ENCODE results near the gene ZBED4.
"Not testable (repeated sequence)": the region's sequence is repeated elsewhere in the genome, so short reads cannot be mapped to it uniquely, and the experiment has no call there.

Gene ZBED4, protein sequence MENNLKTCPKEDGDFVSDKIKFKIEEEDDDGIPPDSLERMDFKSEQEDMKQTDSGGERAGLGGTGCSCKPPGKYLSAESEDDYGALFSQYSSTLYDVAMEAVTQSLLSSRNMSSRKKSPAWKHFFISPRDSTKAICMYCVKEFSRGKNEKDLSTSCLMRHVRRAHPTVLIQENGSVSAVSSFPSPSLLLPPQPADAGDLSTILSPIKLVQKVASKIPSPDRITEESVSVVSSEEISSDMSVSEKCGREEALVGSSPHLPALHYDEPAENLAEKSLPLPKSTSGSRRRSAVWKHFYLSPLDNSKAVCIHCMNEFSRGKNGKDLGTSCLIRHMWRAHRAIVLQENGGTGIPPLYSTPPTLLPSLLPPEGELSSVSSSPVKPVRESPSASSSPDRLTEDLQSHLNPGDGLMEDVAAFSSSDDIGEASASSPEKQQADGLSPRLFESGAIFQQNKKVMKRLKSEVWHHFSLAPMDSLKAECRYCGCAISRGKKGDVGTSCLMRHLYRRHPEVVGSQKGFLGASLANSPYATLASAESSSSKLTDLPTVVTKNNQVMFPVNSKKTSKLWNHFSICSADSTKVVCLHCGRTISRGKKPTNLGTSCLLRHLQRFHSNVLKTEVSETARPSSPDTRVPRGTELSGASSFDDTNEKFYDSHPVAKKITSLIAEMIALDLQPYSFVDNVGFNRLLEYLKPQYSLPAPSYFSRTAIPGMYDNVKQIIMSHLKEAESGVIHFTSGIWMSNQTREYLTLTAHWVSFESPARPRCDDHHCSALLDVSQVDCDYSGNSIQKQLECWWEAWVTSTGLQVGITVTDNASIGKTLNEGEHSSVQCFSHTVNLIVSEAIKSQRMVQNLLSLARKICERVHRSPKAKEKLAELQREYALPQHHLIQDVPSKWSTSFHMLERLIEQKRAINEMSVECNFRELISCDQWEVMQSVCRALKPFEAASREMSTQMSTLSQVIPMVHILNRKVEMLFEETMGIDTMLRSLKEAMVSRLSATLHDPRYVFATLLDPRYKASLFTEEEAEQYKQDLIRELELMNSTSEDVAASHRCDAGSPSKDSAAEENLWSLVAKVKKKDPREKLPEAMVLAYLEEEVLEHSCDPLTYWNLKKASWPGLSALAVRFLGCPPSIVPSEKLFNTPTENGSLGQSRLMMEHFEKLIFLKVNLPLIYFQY

DNA sequence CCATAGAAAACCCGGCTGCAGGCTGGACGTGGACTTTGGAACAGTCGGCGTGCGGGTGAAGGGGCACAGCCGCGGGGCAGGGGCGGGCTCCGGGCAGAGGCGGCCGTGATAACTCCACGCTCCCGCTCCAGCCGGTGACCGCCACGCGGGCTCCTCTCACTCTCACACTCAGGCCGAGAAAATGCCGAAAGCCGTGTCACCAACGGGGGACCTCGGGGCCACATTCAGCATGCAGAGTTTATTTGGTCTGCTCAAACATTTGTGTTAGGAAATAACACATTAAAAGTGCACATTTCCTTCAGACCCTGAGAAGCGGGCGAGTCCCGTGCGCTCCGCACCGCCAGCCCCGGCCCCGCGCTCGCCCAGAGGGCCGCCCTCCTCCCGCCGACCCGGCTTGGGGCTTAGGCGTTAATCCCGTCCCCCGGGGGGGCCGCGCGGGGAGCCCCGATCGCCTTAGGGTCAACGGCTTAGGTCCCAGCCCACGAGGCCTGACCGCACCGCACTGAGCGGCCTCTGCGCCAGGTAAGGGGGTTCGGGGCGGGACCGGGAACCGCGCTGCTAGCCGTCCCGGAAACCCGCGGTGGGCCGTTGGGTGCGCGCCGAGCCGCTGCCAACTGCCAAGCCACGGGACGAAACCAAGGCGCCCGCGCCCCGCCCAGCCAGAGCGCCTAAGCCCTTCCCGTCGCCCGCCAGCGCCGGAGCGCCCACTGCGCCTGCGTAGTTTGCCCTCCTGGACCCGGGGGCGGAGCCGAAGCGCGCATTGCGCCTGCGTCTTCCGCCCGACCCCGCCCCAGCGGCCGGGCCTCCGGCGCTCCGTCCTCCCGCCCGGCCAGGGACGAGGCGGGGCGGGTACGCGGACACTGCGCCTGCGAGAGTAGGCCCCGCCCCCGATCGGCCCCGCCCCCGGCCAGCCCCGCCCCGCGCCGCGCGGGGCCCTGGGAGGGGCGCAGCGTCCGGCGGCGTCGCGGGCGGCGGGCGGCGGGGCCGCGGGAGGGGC, at the start of gene ZBED4:
TSS of gene ZBED4 (plus strand) at position 947 of the 997 bp plus-strand sequence. CDS start 29,819 bp downstream, outside the sequence.
- DNase-seq (ENCODE audit: low read depth in 2 of 2): peak; percentile 91 to 99

DNA sequence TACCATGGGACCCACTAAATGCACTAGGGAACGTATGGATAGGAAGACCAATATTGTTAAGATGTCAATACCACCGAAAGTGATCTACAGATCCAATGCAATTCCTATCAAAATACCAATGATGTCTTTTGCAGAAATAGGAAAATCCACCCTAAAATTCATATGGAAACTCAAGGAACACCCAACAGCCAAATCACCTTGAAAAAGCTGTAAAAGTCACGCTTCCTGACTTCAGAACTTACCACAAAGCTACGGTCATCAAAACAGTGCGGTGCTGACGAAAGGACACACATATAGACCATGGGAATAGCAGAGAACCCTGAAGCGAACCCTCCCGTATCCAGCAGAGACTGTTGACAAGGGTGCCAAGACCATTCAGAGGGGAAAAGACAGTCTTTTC, 46.5 kb upstream of the ZBED4 start:
- DNase-seq (ENCODE audit: low read depth in 2 of 2): no peak

GRCh38 chr22:49807780-49808708, 45.6 kb upstream of the ZBED4 start:
- no peak for DNase-seq (ENCODE audit: low read depth in 2 of 2)

DNA sequence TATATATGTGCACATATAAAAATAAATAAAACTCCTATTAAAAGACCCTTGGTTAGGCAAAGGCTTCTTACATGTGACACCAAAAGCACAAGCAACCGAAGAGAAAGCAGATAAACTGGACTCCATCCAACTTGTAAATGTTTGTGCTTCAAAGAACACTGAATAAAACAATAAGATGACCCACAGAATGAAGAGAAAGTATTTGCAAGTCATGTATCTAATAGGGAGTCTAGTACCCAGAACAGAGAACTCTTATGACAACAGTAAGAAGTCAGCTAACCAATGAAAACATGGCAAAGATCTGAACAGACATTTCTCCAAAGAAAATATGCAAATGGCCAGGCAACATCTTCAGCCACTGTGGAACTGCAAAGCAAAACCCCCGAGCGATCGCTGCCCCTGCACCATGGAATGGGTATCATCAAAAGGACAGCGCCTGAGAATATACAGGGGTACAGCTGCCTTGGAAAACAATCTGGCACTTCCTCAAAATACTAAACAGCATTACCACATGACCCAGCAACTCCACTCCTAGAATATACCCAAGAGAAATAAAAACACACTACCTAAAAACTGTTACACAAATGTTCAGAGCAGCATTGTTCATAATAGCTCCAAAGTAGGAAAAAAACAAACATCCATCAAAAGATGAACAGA, 43.2 kb upstream of the ZBED4 start:
- no peak for DNase-seq (ENCODE audit: low read depth in 2 of 2)

- no peak for DNase-seq (ENCODE audit: low read depth in 2 of 2)
Measured at GRCh38 chr22:49811020-49811791, 42.4 kb upstream of the ZBED4 start.

DNA sequence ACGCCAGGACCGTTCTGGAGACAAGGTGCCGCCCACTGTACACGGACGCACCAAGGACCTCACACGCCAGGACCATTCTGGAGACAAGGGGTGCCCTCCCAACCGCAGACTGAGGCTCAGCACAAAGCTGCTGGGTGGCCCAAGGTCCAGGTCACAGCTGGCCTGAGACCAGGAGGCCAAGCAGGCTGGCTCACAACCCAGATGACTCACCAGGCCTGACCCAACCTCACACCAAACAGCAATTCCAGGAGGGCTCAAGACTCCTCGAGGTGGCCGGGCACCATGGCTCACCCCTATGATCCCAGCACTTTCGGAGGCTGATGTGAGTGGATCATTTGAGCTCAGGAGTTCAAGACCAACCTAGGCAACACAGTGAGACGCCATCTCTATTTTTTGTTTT, 40.8 kb upstream of the ZBED4 start:
- DNase-seq (ENCODE audit: low read depth in 2 of 2): no peak

DNA sequence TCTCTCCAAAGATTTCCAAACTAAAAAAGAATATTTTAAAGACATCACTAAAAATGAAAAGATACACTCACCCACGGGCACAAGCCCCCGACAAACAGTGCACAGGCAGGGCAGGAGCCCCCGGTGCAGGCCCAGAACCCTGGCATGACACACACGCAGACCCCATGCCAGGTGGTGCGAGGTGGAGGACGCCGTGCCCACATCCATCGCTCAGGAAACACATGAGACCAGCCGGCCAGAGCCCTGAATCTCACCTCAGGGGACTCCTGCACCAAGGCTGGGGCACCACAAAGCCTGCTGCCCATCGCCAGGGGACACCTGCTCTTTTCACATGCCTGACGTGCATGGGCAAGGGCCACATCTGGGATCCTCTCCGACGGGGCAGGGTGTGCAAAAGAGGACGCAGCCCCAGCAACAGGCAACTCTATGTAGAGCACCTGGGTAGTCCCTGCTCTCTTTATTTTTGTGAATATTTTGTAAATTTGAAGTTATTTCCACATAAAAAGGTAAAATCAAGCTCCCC, 39.4 kb upstream of the ZBED4 start:
- no peak for DNase-seq (ENCODE audit: low read depth in 2 of 2)

GRCh38 chr22:49814856-49815255, 38.8 kb upstream of the ZBED4 start:
- no peak for DNase-seq (ENCODE audit: low read depth in 2 of 2)

DNA sequence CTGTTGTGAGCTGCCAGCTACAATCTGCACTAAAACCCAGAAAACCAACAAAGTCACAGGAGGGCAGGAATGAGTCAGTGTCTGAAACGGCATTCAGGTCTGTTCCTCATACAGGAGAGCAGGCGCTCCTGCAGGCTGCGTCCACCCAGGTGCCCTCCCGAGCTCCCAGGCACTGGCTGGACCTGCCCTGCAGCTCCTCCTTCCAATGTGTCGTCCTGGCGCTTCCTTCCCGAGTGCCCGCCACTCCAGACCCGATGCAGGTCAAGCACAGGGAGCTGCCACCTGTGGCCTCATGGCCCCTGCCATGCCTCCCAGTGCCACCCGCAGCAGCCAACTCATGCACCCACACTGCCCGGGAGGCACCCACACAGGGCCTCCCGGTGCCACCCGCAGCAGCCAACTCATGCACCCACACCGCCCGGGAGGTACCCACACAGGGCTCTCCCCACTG, 38.0 kb upstream of the ZBED4 start:
- no peak for DNase-seq (ENCODE audit: low read depth in 2 of 2)

DNA sequence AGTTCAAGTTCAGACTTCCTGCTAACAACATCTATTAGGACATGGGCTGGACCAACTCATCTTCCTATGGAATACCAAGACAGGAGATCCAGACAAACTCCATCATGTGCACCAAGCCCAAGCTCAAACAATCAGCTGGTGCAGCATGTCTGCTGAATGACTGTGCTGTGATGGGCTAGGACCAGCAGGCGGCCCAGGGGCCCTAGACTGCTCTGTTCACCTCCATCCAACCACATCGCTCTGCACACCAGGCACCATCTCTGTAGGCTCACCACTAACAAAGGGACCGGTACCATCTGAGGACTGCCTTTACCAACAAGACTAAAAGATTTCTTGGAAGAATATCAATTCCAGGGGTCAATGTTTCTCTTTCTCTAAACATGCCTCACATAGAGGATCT, 36.3 kb upstream of the ZBED4 start:
- DNase-seq (ENCODE audit: low read depth in 2 of 2): no peak

DNA sequence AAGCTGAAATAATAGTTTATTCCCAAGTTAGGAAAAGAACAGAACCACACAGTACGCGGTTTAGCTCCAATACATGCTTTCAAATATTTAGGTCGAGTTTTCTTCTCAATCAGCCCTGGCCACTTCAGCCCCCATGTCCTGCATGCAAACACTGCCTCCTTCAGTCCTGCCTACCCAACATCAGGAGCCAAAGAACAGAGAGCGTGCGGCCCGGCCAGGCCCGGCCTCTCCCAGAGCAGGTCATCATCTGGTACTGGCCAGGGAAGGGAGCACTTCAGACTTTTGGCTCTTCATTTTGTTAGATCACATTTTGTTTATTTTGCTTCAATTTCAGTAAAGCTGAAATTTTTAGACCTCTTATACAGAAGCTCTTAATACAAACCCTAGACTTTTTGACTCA, 32.7 kb upstream of the ZBED4 start:
- no peak for DNase-seq (ENCODE audit: low read depth in 2 of 2)

DNA sequence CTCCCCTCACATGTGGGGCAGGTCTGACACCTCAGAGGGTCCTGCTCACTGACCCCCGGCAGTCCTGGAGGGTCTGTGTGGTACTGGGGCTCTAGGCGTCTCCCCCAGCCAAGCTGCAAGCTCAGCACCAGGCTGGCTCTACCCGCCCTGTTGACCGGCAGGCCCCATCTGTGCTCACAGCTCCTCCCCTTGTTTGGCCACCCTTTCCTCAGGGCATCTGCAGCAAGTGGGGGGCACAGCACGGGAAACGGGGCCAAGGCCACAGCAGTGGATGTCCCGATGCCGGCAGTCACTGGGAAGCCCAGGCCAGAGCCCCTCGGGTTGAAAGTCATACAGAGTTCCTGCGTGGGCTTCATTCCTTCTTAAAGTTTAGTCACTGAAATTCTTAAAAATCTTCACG, 31.9 kb upstream of the ZBED4 start:
- DNase-seq (ENCODE audit: low read depth in 2 of 2): not testable (repeated sequence)

GRCh38 chr22:49823289-49824045, 30.2 kb upstream of the ZBED4 start:
- no peak for DNase-seq (ENCODE audit: low read depth in 2 of 2)

DNA sequence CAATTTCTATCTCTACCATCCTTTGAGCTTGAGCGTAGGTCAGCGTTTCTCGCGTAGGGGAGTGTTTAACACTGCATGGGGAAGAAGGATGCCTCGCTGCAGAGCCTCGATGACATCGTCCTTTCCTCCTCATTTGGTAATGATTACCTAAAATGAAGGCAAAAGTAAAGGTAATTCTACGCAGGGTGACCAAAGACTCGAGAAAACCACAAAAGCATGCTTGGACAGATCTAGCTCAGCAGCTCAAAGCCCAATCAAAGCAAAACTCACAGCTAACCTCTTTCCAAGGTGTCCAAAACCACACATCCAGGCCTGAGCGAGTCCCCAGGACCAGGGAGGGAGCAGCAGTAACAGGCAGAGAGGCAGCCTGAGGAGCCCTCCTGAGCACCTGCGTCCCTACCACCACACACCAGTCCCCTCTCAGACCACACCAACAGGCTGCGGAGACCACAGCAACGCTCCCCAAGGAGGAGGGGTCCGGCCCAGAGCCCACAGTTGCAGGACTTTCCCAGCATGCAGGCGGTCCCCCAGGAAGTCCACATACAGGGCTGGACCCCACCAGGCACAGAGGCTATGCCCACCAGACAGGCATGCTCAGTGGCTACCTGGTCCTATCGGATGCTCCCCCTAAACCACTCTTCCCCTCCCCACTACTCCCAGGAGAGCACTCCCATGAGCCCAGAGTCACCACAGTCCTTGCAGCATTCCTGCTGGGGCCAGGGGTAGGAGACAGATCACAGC, 29.3 kb upstream of the ZBED4 start:
- no peak for DNase-seq (ENCODE audit: low read depth in 2 of 2)

DNA sequence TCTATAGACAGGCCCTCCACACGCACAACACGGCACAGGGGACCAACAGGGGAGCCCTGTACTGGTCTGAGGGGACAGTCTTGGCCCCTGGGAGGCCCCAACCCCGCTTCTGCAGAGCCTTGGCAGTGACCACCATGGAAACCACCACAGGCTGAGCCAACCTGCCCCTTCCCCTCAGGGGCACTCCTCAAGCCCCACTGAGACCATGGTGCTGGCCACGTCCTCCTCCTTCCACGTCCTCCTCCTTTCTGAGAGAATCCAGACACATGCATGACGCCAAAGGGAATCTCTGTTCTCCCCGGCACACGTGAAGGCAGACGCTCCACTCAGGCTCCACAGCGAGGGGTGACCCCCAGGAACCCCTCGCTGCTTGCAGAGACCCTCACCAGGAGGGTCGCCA, 28.7 kb upstream of the ZBED4 start:
- no peak for DNase-seq (ENCODE audit: low read depth in 2 of 2)

DNA sequence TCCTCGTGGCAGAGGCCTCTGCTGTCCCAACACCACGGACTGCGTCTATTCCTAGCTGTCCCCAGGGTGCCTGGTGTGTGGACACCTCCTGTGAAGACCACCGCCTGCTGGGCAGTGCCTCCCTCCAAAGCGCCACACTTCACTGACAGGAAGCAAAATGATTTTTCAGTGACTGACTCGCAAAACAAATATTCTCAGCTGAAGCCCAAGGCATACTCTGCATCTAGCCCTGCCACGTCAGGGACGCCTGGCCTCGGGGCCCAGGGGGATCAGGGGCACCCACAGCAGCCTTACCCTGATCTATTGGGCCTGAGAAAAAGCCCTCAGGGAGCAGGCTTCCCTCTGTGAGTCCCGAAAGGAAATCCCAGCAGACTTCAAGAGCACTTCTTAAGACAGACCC, 28.2 kb upstream of the ZBED4 start:
- no peak for DNase-seq (ENCODE audit: low read depth in 2 of 2)
